Sigmoid colon (tissue), 4 donors: ENCODE results near the gene KICS2.

Source experiments
- POLR2A ChIP-seq, 2 donors: fragments of 450-650 bp; IDR thresholded peaks; one replicate each; pipeline ENCODE4 v1.6.1; 2016; ENCODE audit warnings: antibody characterized with exemption in 2 of 2, mild to moderate bottlenecking in 2 of 2, moderate library complexity in 2 of 2
- POLR2AphosphoS5 ChIP-seq, 4 donors: sonication (generic); formaldehyde crosslinking; IDR thresholded peaks; one replicate each; pipeline ENCODE4 v1.6.1; 2017; ENCODE audit warnings: antibody characterized with exemption in 4 of 4
- TF ChIP-seq, protein P1 (sequence below), 4 experiments: fragments of 450-650 bp in 3 of 4; fragments of 200-600 bp in 1 of 4; IDR thresholded peaks; one replicate each; pipeline ENCODE4 v1.5.1; 2016 to 2019; ENCODE audit warnings: antibody characterized with exemption in 4 of 4, mild to moderate bottlenecking in 3 of 4, moderate library complexity in 2 of 4

DNA sequence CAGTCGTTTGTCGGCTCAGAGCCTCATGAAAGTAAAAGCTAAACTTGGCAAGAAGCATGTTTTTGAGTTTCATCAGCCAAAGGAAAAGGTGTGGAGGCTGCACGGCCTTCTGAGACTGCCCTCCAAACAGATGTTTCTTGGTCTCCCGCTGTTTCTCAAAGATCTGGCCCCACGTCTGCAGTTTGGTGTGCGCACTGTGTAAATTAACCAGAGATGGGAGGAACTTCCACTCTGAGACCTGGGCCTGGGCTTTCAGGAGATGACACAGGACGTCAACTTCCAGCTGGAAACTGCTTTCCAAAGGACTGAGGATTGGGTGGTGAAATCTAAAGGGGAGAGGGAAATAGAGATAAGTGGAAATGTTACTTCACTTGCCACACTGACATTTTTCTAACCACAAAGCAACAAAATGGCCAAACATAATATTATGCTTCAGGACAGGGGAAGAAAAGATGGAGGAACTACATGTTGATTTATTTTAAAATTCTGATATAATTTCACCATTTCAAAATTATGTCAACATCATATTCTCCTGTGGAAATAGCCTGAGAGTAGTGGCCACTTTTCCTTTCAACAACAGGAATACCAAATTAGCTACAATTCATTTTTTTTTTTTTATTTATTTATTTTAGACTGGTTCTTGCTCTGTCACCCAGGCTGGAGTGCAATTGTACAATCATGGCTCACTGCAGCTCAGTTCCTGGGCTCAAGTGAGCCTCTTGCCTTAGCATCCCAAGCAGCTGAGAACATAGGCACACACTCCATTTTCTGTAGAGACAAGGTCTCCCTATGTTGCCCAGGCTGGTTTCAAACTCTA lies 27.6 kb downstream of the KICS2 start:
- TF ChIP-seq POLR2AphosphoS5 (IDR thresholded peaks at IDR 0.05): no peak
- TF ChIP-seq, protein P1, sequence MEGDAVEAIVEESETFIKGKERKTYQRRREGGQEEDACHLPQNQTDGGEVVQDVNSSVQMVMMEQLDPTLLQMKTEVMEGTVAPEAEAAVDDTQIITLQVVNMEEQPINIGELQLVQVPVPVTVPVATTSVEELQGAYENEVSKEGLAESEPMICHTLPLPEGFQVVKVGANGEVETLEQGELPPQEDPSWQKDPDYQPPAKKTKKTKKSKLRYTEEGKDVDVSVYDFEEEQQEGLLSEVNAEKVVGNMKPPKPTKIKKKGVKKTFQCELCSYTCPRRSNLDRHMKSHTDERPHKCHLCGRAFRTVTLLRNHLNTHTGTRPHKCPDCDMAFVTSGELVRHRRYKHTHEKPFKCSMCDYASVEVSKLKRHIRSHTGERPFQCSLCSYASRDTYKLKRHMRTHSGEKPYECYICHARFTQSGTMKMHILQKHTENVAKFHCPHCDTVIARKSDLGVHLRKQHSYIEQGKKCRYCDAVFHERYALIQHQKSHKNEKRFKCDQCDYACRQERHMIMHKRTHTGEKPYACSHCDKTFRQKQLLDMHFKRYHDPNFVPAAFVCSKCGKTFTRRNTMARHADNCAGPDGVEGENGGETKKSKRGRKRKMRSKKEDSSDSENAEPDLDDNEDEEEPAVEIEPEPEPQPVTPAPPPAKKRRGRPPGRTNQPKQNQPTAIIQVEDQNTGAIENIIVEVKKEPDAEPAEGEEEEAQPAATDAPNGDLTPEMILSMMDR (IDR thresholded peaks at IDR 0.05): no peak
- TF ChIP-seq POLR2A (IDR thresholded peaks at IDR 0.05): no peak
